ENCODE data around the gene DOCK4. TPM values are rescaled to one million over a fixed set of nuclear protein-coding genes. Genes with fewer than 3 reads are reported as not detected.

The DOCK4 gene
- total and polyA plus RNA-seq, 2 of the 8 experiments (the other 6 are each of a cell fraction or from before 2014, with no cell fraction given): 5.1 to 23.6 TPM

DNA sequence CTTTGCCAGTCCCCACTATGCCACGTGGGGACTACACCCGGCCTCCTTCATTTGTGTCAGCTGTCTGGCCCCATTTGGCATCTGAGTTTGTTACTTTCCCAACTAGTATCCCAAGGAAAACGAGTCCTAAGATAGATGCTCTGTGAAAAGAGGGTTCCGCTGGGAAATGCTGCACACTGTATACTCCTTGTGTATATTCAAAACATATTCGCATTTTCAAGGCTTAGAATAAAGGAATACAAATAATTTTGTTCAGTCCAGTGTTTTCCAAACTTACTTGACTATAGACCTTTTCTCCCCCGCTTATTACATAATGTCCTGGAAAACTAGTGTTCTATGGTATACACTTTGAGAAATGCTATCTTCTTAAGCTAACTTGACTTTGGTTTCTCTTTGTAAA lies 476.1 kb downstream of the DOCK4 start:
- H3K79me2 ChIP-seq (ENCODE audit: control insufficient read depth in 1 of 2, insufficient read depth in 2 of 2, low read length in 2 of 2): no peaks in the 10 kb centered on the region
- H2BK5ac ChIP-seq (ENCODE audit: low read depth, low read length): no peak overlapping the region
- no peak overlapping the region for H3K18ac ChIP-seq (ENCODE audit: extremely low read depth, low read length)
- H2AFZ ChIP-seq (ENCODE audit: low read length): no peak overlapping the region
- no peak overlapping the region for H3K14ac ChIP-seq (ENCODE audit: insufficient read length)
- no peak overlapping the region for H3K23ac ChIP-seq (ENCODE audit: insufficient read length)
- DNase-seq (ENCODE audit: low read depth in 1 of 2, low spot score in 2 of 2) (no peak), FAIRE-seq (no peak)
- 94% methylated on average over 6 of the region's 6 CpGs; no CpG with 5 or more reads in 1 of the 2 experiments for WGBS, 2 experiments (ENCODE audit: extremely low coverage in 1 of 2, insufficient coverage in 1 of 2, insufficient read length in 1 of 2, insufficient replicate concordance in 2 of 2, low coverage in 1 of 2, low lambda C conversion rate in 2 of 2, missing lambda C conversion rate in 1 of 2)
- no peak overlapping the region for H4K5ac ChIP-seq (ENCODE audit: insufficient read length, low read depth, low read length)
- ChIA-PET CTCF (ENCODE audit: partially characterized antibody) (interaction anchor here (0.6 to 4.8 kb wide), 55 partner anchors 9 to 1686 kb away, joined by 3 to 37 read pairs (median 4); no protein-coding TSS in a partner anchor), POLR2A (ENCODE audit: partially characterized antibody) (no interaction called here)
- no peaks in the 10 kb centered on the region for H3K4me1 ChIP-seq (replicated peaks in 1 of 4; ENCODE audit: control insufficient read depth in 3 of 4, insufficient read depth in 4 of 4, low read length in 3 of 4)
- H3K4me3 ChIP-seq (ENCODE audit: extremely low read depth in 1 of 4, insufficient read depth in 2 of 4, low read depth in 3 of 4, low read length in 4 of 4): no peak overlapping the region
- TF ChIP-seq SIX5 (IDR thresholded peaks at IDR 0.05; ENCODE audit: low read depth, low read length) (no peak), MAFK (IDR thresholded peaks at IDR 0.05; ENCODE audit: low read depth, low read length) (no peak), TBP (IDR thresholded peaks at IDR 0.05; ENCODE audit: low read depth, low read length) (no peak), CTBP2 (IDR thresholded peaks at IDR 0.05; ENCODE audit: borderline replicate concordance, insufficient read depth, insufficient read length, low read length) (no peak), HDAC6 (IDR thresholded peaks at IDR 0.05; ENCODE audit: low read depth, low read length) (no peak)
- no peak overlapping the region for H4K8ac ChIP-seq (ENCODE audit: extremely low read depth, insufficient read depth, low read length)
- no peak overlapping the region for H2BK15ac ChIP-seq (ENCODE audit: low read length)
- no peak overlapping the region for H2BK12ac ChIP-seq (ENCODE audit: low read depth, low read length)
- H3K56ac ChIP-seq (replicated peaks; ENCODE audit: insufficient read length, low read depth, low read length): no peak overlapping the region
- H3K36me3 ChIP-seq (ENCODE audit: control insufficient read depth in 2 of 4, insufficient read depth in 4 of 4, low read length in 3 of 4): peaks cover 0 to 3% (median 0%) of the 10 kb centered on the region in 4 experiments; a peak in 1 of 8 replicates
- no peak overlapping the region for H3K4me2 ChIP-seq (ENCODE audit: insufficient read depth in 1 of 2, low read depth in 2 of 2, low read length in 2 of 2)
- no peaks in the 10 kb centered on the region for H3K23me2 ChIP-seq (ENCODE audit: low read depth, low read length)
- H2AK5ac ChIP-seq (ENCODE audit: low read depth, low read length): no peak overlapping the region
- H3K9ac ChIP-seq (replicated peaks in 1 of 4; ENCODE audit: extremely low read depth in 1 of 4, low read depth in 3 of 4, low read length in 3 of 4): no peak overlapping the region
- no peak overlapping the region for H2BK120ac ChIP-seq (replicated peaks; ENCODE audit: low read depth, low read length)
- H4K91ac ChIP-seq (replicated peaks; ENCODE audit: insufficient read length, low read length): no peak overlapping the region
- H3K27me3 ChIP-seq (replicated peaks in 1 of 4; ENCODE audit: control insufficient read depth in 3 of 4, extremely low read depth in 1 of 4, insufficient read depth in 3 of 4, low read length in 3 of 4): no peaks in the 10 kb centered on the region
- H3K79me1 ChIP-seq (ENCODE audit: low read depth, low read length): no peaks in the 10 kb centered on the region
- no peaks in the 10 kb centered on the region for H4K20me1 ChIP-seq (replicated peaks in 1 of 2; ENCODE audit: control insufficient read depth in 1 of 2, insufficient read depth in 2 of 2, low read length in 2 of 2)
- no peak overlapping the region for H3K27ac ChIP-seq (ENCODE audit: low read depth, low read length)
- H2BK20ac ChIP-seq (ENCODE audit: low read length): no peak overlapping the region
- no peak overlapping the region for H3K4ac ChIP-seq (replicated peaks; ENCODE audit: insufficient read length, low read depth, low read length)
- no peaks in the 10 kb centered on the region for H3K9me3 ChIP-seq (ENCODE audit: insufficient read depth in 2 of 2, low read depth in 1 of 2, low read length in 1 of 2)

Data from H1 (cell line).